A673 (cell line): ENCODE measurements around the gene GSE1.

Experiments used
- CTCF ChIP-seq: fragments of 300-800, 200-600 bp; sonication (generic); conservative IDR thresholded peaks from 2 replicates; pipeline ENCODE4 v1.5.1; 2017; ENCODE audit warnings: low read depth, mild to moderate bottlenecking, antibody characterized with exemption, low read length, moderate library complexity, mixed read lengths
- EZH2 ChIP-seq: fragments of 200-600 bp; sonication (generic); IDR thresholded peaks from 2 replicates; pipeline ENCODE4 v1.6.1; 2017; ENCODE audit warnings: borderline replicate concordance, low read depth, mild to moderate bottlenecking, mixed read lengths, antibody characterized with exemption, low read length; ENCODE audit not compliant: poor library complexity, severe bottlenecking

- TF ChIP-seq CTCF (no peak), EZH2 (no peak)
Observed at GRCh38 chr16:85618521-85618920, 5.4 kb downstream of the GSE1 start.
